IPS-18c (cell line): ENCODE data around the gene ABTB2.

ENCODE experiments used
- H3K4me3 ChIP-seq: 2 replicates; pipeline ENCODE4 v1.7.0; 2013; ENCODE audit warnings: low read depth, mild to moderate bottlenecking, low read length, moderate library complexity; ENCODE audit not compliant: insufficient read depth
- H3K9me3 ChIP-seq: one replicate; pipeline ENCODE4 v1.6.1; 2013; ENCODE audit warnings: mild to moderate bottlenecking, low read length, moderate library complexity; ENCODE audit not compliant: control insufficient read depth, insufficient read depth

The ABTB2 gene

GRCh38 chr11:34348919-34349318, 8.9 kb downstream of the ABTB2 start:
- H3K4me3 ChIP-seq, result no peak overlapping the region

GRCh38 chr11:34348096-34348495, 9.7 kb downstream of the ABTB2 start:
- H3K4me3 ChIP-seq, result no peak overlapping the region
- H3K9me3 ChIP-seq, result no peaks in the 10 kb centered on the region

More at GRCh38 chr11:34348919-34349318, 8.9 kb downstream of the ABTB2 start:
- H3K9me3 ChIP-seq, result no peaks in the 10 kb centered on the region

GRCh38 chr11:34346551-34346950, 11.3 kb downstream of the ABTB2 start:
- Histone ChIP-seq H3K4me3 (no peak overlapping the region), H3K9me3 (no peaks in the 10 kb centered on the region)

GRCh38 chr11:34345991-34346480, 11.8 kb downstream of the ABTB2 start:
- Histone ChIP-seq H3K9me3 (no peaks in the 10 kb centered on the region), H3K4me3 (no peak overlapping the region)

GRCh38 chr11:34345540-34345876, 12.3 kb downstream of the ABTB2 start:
- no peak overlapping the region for H3K4me3 ChIP-seq
- no peaks in the 10 kb centered on the region for H3K9me3 ChIP-seq

- no peak overlapping the region for H3K4me3 ChIP-seq
- H3K9me3 ChIP-seq, result no peaks in the 10 kb centered on the region
These were observed 12.9 kb downstream of the ABTB2 start for GRCh38 chr11:34344768-34345539.

- Histone ChIP-seq H3K4me3 (no peak overlapping the region), H3K9me3 (no peaks in the 10 kb centered on the region)
These were observed 13.4 kb downstream of the ABTB2 start for GRCh38 chr11:34344410-34344767.

- Histone ChIP-seq H3K9me3 (no peaks in the 10 kb centered on the region), H3K4me3 (no peak overlapping the region)
These were observed 14.1 kb downstream of the ABTB2 start for GRCh38 chr11:34343686-34344085.

- Histone ChIP-seq H3K4me3 (no peak overlapping the region), H3K9me3 (no peaks in the 10 kb centered on the region)
These were observed 14.7 kb downstream of the ABTB2 start for GRCh38 chr11:34343153-34343552.

- no peak overlapping the region for H3K4me3 ChIP-seq
- no peaks in the 10 kb centered on the region for H3K9me3 ChIP-seq
These were observed 15.8 kb downstream of the ABTB2 start for GRCh38 chr11:34341931-34342533.

- Histone ChIP-seq H3K4me3 (no peak overlapping the region), H3K9me3 (no peaks in the 10 kb centered on the region)
These were observed 16.7 kb downstream of the ABTB2 start for GRCh38 chr11:34341096-34341495.

- H3K4me3 ChIP-seq, result no peak overlapping the region
- H3K9me3 ChIP-seq, result no peaks in the 10 kb centered on the region
These were observed 17.2 kb downstream of the ABTB2 start for GRCh38 chr11:34340653-34341052.

GRCh38 chr11:34339149-34340064, 18.4 kb downstream of the ABTB2 start:
- H3K4me3 ChIP-seq, result no peak overlapping the region
- H3K9me3 ChIP-seq, result no peaks in the 10 kb centered on the region

- Histone ChIP-seq H3K4me3 (no peak overlapping the region), H3K9me3 (no peaks in the 10 kb centered on the region)
These were observed 20.8 kb downstream of the ABTB2 start for GRCh38 chr11:34337016-34337415.

- H3K9me3 ChIP-seq, result no peaks in the 10 kb centered on the region
These were observed 22.0 kb downstream of the ABTB2 start for GRCh38 chr11:34335801-34336200.

GRCh38 chr11:34335331-34335730, 22.5 kb downstream of the ABTB2 start:
- H3K4me3 ChIP-seq, result no peak overlapping the region
- no peaks in the 10 kb centered on the region for H3K9me3 ChIP-seq

More at GRCh38 chr11:34335801-34336200, 22.0 kb downstream of the ABTB2 start:
- H3K4me3 ChIP-seq, result no peak overlapping the region

- H3K4me3 ChIP-seq, result no peak overlapping the region
These were observed 24.0 kb downstream of the ABTB2 start for GRCh38 chr11:34333787-34334186.

GRCh38 chr11:34332524-34332923, 25.3 kb downstream of the ABTB2 start:
- no peaks in the 10 kb centered on the region for H3K9me3 ChIP-seq

More at GRCh38 chr11:34333787-34334186, 24.0 kb downstream of the ABTB2 start:
- H3K9me3 ChIP-seq, result no peaks in the 10 kb centered on the region

More at GRCh38 chr11:34332524-34332923, 25.3 kb downstream of the ABTB2 start:
- H3K4me3 ChIP-seq, result no peak overlapping the region
